ENCODE measurements around the gene NOX4.
"Not testable (repeated sequence)": the region's sequence is repeated elsewhere in the genome, so short reads cannot be mapped to it uniquely, and the experiment has no call there.

The NOX4 gene

DNA sequence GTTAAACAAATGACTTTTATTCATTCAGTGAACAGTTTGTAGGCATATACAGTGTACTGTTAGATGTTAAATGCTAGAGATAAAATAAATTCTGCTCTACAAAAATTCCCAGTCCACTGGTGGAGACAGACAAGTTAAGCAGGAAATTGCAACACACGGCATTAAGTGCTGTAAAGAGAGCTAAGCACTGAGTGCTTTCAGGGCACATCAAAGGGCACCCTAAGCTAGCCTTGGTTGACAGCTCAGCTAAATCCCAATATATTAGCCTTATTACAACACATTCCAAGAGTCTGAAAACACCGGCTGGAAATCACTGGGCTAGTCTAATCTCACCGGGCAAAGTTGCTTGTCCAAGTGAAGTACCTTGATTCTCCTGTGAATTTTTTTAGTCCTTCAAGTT lies 55.1 kb downstream of the NOX4 start:
- DNase-seq (ENCODE audit: low spot score in 2 of 2) = no peak
- no peaks in the 10 kb centered on the region for H3K9me3 Mint-ChIP-seq
- H3K4me3 Mint-ChIP-seq = no peak overlapping the region
- H3K27ac Mint-ChIP-seq = no peak overlapping the region
- no peaks in the 10 kb centered on the region for H3K36me3 Mint-ChIP-seq
- ATAC-seq = no peak
- no peaks in the 10 kb centered on the region for H3K4me1 Mint-ChIP-seq

DNA sequence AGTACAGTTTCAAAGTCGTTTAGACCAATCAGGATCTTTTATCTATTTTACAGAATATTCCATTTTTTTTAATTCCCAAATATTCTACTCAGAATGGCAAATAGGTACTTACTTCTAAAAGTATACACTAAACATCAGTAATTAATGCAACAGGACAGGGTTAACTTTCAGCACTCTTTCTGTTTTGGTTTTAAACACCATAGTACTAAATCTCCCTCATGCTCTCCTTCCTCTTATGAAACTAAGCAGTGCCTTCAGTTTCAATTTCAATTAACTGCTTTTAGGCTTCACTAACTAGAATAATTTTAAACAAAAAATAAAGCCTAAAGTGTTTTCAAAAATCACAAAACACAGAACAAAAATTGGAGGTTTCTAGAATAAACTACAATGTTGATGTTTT lies 57.9 kb downstream of the NOX4 start:
- DNase-seq (ENCODE audit: low spot score in 2 of 2) = no peak
- Mint-ChIP-seq H3K4me3 (no peak overlapping the region), H3K27ac (no peak overlapping the region), H3K36me3 (no peaks in the 10 kb centered on the region), H3K9me3 (peaks cover 5% of the 10 kb centered on the region), H3K4me1 (no peaks in the 10 kb centered on the region)
- no peak for ATAC-seq

DNA sequence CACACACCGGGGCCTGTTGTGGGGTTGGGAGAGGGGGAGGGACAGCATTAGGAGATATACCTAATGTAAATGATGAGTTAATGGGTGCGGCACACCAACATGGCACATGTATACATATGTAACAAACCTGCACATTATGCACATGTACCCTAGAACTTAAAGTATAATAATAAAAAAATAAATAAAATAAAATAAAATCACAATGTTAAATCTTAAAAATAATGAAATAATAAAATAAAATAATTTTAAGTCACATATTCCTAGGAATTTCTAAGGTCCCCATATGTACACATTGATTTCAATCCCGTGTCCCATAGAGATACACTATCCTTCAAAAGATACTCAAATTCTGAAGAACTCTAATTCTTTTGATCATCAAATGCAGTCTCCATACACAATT lies 59.0 kb downstream of the NOX4 start:
- DNase-seq (ENCODE audit: low spot score in 2 of 2); H3K4me3 Mint-ChIP-seq; ATAC-seq; H3K9me3 Mint-ChIP-seq; H3K36me3 Mint-ChIP-seq; H3K4me1 Mint-ChIP-seq; H3K27ac Mint-ChIP-seq: not testable (repeated sequence)

DNA sequence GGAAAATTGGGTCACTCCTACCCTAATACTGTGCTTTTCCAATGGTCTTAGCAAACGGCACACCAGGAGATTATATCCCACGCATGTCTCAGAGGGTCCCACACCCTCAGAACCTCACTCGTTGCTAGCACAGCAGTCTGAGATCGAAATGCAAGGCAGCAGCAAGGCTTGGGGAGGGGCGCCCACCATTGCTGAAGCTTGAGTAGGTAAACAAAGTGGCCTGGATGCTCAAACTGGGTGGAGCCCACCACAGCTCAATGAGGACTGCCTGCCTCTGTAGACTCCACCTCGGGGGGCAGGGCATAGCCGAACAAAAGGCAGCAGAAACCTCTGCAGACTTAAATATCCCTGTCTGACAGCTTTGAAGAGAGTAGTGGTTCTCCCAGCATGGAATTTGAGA lies 64.7 kb downstream of the NOX4 start:
- H3K27ac Mint-ChIP-seq; H3K4me1 Mint-ChIP-seq; DNase-seq (ENCODE audit: low spot score in 2 of 2); H3K4me3 Mint-ChIP-seq; ATAC-seq; H3K9me3 Mint-ChIP-seq; H3K36me3 Mint-ChIP-seq: not testable (repeated sequence)

DNA sequence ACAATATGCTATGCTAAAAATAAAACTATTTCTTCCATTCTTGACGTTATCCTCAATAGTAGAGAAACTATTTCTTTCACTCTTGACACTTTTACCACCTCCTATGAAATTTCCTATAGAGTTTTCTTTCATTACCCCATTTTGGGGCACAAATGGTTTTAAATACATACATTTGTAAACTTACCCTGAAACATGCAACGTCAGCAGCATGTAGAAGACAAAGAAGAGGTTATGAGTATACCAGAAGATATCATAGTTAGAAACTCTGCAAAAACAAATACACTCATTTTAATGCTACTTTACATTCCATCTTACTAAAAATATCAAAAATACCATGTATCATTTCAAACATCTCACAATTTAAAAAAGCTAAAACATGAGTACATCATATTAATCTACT lies 69.5 kb downstream of the NOX4 start:
- no peak overlapping the region for H3K4me3 Mint-ChIP-seq
- DNase-seq (ENCODE audit: low spot score in 2 of 2) (no peak), ATAC-seq (no peak)
- H3K9me3 Mint-ChIP-seq = peaks cover 4% of the 10 kb centered on the region
- no peaks in the 10 kb centered on the region for H3K4me1 Mint-ChIP-seq
- no peaks in the 10 kb centered on the region for H3K36me3 Mint-ChIP-seq
- no peak overlapping the region for H3K27ac Mint-ChIP-seq

DNA sequence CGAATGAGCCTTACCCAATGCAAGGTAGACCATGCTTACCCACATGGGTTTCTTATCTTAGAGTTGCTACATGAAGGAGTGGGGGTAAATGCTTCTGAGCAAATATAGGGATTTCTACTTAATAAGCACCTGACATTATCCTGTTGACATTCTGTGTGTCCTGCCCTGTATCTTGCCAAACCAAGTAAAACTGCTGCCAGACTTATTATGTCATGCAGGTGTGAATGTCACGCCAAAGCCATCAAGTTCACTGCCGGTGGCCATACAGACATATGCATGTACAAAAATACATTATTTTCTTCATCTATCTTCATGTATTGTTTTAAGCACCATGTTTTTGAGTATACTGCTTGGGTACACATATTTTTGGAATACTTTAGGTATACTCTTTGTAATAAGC lies 70.2 kb downstream of the NOX4 start:
- H3K9me3 Mint-ChIP-seq = peaks cover 7% of the 10 kb centered on the region
- ATAC-seq (no peak), DNase-seq (ENCODE audit: low spot score in 2 of 2) (no peak)
- H3K4me1 Mint-ChIP-seq = no peaks in the 10 kb centered on the region
- no peak overlapping the region for H3K4me3 Mint-ChIP-seq
- no peak overlapping the region for H3K27ac Mint-ChIP-seq
- H3K36me3 Mint-ChIP-seq = no peaks in the 10 kb centered on the region

DNA sequence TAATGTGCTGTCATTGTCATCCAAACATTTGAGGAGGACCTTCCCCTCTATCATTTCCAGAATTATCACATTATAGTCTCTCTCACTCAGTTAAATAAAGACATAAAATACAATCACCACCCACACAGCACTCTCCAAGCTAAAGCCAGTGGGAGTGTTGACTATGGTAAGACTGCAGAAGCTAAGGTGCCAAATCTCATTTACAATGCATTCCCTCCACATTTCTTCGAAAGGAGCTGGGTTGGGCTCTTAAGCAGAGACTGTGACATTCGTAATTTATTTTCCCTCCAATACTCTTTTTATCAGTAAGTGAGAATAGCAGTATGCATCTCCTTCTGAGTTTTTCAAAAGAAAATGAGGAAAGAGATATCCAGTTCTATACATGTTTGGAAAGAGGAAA lies 74.2 kb downstream of the NOX4 start:
- ATAC-seq (no peak), DNase-seq (ENCODE audit: low spot score in 2 of 2) (no peak)
- Mint-ChIP-seq H3K36me3 (no peaks in the 10 kb centered on the region), H3K4me1 (no peaks in the 10 kb centered on the region), H3K9me3 (peaks cover 8% of the 10 kb centered on the region), H3K27ac (no peak overlapping the region), H3K4me3 (no peak overlapping the region)

DNA sequence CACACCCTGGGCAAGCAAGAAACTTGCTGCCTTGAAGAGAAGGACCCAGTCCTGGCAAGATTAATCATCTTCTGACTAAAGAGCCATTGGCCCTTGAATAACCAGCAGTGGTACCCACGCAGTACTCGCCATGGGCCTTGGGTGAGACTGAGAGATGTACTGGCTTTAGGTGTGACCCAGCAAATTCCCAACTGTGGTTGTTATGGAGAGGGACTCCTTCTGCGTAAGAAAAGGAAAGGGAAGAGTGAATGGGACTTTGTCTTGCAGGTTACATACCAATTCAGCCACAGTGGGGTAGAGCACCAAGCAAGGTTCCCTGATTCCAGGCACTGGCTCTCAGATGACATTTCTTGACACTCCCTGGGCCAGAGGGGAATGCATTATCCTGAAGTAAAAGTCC lies 80.1 kb downstream of the NOX4 start:
- ATAC-seq; H3K4me1 Mint-ChIP-seq; DNase-seq (ENCODE audit: low spot score in 2 of 2); H3K27ac Mint-ChIP-seq; H3K9me3 Mint-ChIP-seq; H3K4me3 Mint-ChIP-seq; H3K36me3 Mint-ChIP-seq: not testable (repeated sequence)

DNA sequence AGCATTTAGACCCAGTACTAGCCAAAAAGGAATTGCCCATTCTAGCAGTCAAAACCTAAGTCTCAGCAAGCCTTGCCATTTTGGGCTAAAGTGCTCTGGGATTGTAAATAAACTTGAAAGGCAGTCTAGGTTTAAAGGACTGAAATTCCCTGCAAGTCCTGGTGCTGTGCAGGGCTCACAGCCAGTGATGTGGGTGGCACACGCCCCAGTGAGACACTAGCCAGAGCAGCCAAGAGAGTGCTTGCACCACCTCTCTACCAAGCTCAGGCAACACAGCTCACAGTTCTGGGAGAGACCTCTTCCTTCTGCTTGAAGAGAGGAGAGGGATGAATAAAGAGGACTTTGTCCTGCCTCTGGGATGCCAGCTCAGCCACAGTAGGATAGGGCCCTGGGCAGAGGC lies 80.5 kb downstream of the NOX4 start:
- not testable (repeated sequence) for H3K9me3 Mint-ChIP-seq; H3K4me3 Mint-ChIP-seq; H3K36me3 Mint-ChIP-seq; DNase-seq (ENCODE audit: low spot score in 2 of 2); H3K27ac Mint-ChIP-seq; ATAC-seq; H3K4me1 Mint-ChIP-seq

DNA sequence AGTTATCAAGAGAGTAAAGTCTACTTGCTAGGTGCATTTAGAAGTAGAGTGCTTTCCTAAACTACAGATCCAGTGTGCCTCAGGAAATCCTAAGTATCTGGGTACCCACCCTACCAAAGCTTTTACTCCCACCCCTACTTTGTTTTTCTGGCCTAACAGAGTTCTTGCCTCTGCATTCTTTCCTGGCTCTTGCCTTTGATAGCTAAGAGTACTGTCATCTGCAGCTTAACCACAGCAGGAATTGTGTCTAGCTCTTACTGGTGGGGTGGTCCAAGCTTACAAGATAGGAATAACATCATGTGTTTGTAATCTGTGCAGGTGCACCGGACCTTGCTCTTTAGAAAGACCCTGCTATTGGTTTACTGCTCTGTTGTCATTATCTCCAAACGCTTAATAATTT lies 82.7 kb downstream of the NOX4 start:
- not testable (repeated sequence) for H3K27ac Mint-ChIP-seq; ATAC-seq; DNase-seq (ENCODE audit: low spot score in 2 of 2); H3K4me3 Mint-ChIP-seq; H3K4me1 Mint-ChIP-seq; H3K36me3 Mint-ChIP-seq; H3K9me3 Mint-ChIP-seq

DNA sequence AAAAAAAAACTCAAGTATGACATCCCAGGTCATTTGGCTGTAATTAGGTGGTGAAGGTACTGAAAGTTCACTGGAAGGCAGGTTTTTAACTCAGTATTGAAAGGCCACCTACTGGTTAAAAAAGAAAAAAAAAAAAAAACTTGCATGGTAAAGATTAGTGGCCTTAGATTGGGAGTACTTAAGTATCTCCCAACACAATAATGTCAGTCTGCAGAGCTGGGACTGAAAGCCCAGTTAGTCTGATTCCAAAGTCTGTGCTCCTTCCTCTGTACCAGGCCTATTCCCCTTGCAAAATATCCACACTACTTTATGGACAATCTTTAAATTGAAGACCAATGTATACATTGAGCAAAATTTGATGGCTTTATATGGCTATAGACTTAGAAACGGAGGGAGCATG lies 85.5 kb downstream of the NOX4 start:
- Mint-ChIP-seq H3K9me3 (no peaks in the 10 kb centered on the region), H3K27ac (no peak overlapping the region), H3K4me1 (no peaks in the 10 kb centered on the region), H3K36me3 (no peaks in the 10 kb centered on the region), H3K4me3 (no peak overlapping the region)
- ATAC-seq = no peak
- no peak for DNase-seq (ENCODE audit: low spot score in 2 of 2)

DNA sequence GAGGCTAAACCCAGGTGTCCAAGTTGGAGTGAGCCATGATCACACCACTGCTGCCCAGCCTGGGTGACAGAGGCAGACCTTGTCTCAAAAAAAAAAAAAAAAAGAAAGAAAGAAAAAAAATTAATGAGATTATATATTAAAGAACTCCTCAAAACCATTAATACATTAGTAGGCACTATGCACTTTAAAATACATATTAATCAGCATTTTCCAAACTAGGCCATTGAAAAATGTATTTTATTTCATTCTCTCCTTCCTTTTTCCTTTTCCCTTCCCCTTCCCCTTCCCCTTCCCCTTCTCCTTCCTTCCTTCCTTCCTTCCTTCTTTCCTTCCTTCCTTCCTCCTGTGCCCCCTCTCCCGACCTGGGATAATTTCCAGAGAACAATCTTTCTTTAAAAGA lies 99.5 kb downstream of the NOX4 start:
- H3K4me1 Mint-ChIP-seq; H3K27ac Mint-ChIP-seq; DNase-seq (ENCODE audit: low spot score in 2 of 2); ATAC-seq; H3K36me3 Mint-ChIP-seq; H3K4me3 Mint-ChIP-seq: not testable (repeated sequence)
- H3K9me3 Mint-ChIP-seq = peaks cover 18% of the 10 kb centered on the region

DNA sequence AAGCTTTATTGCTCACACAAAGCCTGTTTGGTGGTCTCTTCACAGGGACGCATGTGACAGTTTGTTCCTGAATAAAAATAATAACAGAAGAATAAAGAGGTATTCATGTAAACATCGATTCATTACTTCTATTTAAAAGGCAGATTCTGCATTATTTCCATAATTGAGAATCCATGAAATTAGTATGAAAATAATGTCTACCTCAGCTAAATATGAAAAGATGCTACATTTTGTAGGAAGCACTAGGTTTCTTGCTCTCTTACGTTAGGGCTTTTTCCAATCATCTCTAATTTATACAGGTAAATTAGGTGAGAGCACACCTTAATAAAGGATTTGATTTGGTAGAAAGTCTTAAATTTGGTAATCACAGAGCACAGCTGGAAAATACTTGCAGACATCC lies 103.7 kb downstream of the NOX4 start:
- H3K9me3 Mint-ChIP-seq = peaks cover 15% of the 10 kb centered on the region
- not testable (repeated sequence) for H3K27ac Mint-ChIP-seq; DNase-seq (ENCODE audit: low spot score in 2 of 2); H3K36me3 Mint-ChIP-seq; ATAC-seq; H3K4me1 Mint-ChIP-seq; H3K4me3 Mint-ChIP-seq

DNA sequence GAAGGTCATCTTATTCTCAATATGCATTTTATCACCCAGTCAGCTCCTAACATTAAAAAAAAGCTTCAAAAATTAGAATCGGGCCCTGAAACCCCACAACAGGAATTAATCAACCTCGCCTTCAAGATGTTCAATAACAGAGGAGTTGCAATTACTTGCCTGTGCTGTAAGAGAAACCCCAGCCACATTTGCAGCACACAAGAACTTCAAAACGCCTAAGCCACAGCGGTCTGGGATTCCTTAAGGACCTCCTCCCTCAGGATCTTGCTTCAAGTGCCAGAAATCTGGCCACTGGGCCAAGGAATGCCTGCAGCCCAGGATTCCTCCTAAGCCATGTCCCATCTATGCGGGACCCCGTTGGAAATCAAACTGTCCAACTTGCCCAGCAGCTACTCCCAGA lies 108.2 kb downstream of the NOX4 start:
- ATAC-seq, H3K27ac Mint-ChIP-seq, H3K4me1 Mint-ChIP-seq: not testable (repeated sequence)

DNA sequence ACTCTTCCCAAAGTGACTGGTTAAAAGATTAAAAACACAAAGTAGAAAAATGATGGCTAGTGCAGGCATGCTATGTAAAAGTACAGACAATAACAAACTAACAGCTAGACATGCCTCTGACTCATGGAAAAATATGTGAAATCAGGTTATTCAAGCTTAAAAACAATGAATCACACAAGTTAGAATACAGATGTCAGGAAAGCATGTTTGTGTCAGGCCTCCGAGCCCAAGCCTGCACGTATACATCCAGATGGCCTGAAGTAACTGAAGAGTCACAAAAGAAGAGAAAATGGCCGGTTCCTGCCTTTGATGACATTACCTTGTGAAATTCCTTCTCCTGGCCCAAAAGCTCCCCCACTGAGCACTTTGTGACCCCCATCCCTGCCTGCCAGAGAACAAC lies 110.1 kb downstream of the NOX4 start:
- ATAC-seq = no peak
- H3K36me3 Mint-ChIP-seq = no peaks in the 10 kb centered on the region
- no peak for DNase-seq (ENCODE audit: low spot score in 2 of 2)

More for the DNA sequence above, 108.2 kb downstream of the NOX4 start:
- H3K9me3 Mint-ChIP-seq = peaks cover 23% of the 10 kb centered on the region
- not testable (repeated sequence) for DNase-seq (ENCODE audit: low spot score in 2 of 2); H3K4me3 Mint-ChIP-seq; H3K36me3 Mint-ChIP-seq

DNA sequence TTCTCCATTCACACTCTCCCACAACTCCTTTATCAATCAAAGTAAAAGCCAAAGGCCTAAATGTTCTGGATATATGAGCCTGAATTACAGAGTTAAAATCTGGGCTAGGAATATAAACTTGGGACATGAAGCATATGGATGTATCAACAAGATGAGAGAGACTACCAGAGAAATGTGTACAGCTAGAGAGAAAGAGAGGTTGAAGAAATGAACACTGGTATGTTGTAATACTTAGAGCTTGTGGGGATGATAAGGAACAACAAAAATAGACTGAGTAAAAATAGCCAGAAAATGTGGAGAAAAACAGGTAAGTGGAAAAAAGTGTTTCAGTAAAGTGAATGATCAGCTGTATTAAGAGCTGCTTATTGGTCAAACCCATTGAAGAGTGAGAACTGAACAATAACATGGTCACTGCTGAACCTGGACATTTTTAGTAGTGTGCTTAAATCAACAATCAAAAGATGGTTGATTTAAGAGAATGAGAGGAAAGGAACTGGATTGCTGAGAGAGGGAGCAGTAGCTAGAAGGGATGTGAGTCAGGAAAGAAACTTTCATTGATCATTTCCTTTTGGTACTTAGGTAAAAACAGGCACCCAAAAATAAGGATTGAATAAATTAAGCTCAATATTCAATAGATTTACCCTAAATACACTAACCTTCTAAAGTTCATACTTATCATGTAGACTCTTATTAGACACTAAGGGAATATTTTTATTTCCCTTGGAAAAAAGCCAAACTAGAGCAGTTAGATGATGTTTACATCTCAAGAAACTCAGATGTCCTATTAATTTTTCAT lies 111.0 kb downstream of the NOX4 start:
- not testable (repeated sequence) for DNase-seq (ENCODE audit: low spot score in 2 of 2); ATAC-seq; H3K4me1 Mint-ChIP-seq; H3K36me3 Mint-ChIP-seq; H3K4me3 Mint-ChIP-seq; H3K27ac Mint-ChIP-seq
- peaks cover 26% of the 10 kb centered on the region for H3K9me3 Mint-ChIP-seq

More for the DNA sequence above, 110.1 kb downstream of the NOX4 start:
- Mint-ChIP-seq H3K27ac (no peak overlapping the region), H3K4me3 (no peak overlapping the region), H3K4me1 (no peaks in the 10 kb centered on the region), H3K9me3 (peaks cover 26% of the 10 kb centered on the region)
